ENCODE measurements around the gene INPP1.

The INPP1 gene

DNA sequence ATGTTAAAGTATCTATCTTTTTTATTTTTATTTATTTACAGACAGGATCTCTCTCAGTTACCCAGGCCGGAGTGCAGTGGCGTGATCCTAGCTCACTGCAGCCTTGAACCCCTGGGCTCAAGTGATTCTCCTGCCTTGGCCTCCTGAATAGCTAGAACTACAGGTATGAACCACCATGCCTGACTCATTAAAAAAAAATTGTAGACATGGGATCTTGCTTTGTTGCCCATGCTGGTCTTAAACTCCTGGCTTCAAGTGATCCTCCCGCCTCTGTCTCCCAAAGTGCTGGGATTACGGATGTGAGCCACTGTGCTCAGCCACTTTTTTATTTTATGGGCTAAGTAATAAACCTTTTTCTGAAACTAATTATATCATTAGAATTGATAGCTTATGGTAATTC, 71.9 kb downstream of the INPP1 start:
- DNase-seq (ENCODE audit: low read depth) = no peak
- no peak overlapping the region for H3K4me3 ChIP-seq (ENCODE audit: low read depth, low read length)
- TF ChIP-seq, protein P1, sequence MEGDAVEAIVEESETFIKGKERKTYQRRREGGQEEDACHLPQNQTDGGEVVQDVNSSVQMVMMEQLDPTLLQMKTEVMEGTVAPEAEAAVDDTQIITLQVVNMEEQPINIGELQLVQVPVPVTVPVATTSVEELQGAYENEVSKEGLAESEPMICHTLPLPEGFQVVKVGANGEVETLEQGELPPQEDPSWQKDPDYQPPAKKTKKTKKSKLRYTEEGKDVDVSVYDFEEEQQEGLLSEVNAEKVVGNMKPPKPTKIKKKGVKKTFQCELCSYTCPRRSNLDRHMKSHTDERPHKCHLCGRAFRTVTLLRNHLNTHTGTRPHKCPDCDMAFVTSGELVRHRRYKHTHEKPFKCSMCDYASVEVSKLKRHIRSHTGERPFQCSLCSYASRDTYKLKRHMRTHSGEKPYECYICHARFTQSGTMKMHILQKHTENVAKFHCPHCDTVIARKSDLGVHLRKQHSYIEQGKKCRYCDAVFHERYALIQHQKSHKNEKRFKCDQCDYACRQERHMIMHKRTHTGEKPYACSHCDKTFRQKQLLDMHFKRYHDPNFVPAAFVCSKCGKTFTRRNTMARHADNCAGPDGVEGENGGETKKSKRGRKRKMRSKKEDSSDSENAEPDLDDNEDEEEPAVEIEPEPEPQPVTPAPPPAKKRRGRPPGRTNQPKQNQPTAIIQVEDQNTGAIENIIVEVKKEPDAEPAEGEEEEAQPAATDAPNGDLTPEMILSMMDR (IDR thresholded peaks at IDR 0.05; ENCODE audit: insufficient read depth, low read depth, low read length, missing control alignments) = no peak

DNA sequence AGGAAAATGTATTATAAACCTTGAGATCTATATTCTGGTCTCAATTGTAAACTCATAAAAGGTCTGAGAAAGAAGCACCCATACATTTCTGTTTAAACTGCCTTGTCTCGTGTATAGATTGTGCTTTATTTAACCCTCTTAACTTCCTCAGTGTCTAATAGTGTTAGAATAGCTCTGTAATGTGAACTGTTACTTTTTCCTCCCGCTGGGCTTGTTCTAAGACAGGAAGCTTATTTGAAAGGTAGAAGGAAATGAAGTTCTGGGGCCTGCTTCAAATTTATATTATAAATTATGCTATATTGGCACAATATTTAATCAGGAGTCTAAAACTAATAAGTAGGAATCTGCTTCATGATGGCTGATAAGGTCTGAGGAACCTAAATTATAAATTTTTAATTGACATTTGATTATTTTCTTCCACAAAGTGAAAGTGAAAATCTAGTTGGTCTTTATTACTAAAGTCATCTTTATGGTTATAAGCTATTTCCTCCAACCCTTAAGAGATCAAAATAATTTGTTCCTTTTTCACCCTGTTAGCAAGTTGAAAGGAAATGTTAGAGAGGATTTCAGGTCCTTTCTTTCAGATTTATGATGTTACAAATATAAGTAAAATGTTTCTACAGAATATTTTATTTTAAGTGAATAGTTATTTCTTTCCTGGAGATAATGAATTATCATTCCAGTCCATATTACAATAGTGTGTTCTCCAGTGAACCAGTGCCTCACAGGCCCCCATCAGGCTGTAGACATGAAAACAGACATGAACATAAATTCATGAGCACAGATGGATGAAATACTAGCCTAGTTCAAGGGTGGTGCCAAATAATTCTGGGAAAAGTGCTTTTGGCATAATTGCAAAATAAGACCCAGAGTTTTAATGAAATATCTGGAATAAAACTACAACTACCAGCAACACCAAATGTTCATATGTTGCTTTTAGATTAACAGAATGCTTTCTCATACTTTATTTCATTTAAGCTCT, 72.7 kb downstream of the INPP1 start:
- DNase-seq (ENCODE audit: low read depth) = peak; percentile 43
- TF ChIP-seq, protein P1 (IDR thresholded peaks at IDR 0.05; ENCODE audit: insufficient read depth, low read depth, low read length, missing control alignments) = no peak
- H3K4me3 ChIP-seq (ENCODE audit: low read depth, low read length) = peak overlapping the region; percentile 40

DNA sequence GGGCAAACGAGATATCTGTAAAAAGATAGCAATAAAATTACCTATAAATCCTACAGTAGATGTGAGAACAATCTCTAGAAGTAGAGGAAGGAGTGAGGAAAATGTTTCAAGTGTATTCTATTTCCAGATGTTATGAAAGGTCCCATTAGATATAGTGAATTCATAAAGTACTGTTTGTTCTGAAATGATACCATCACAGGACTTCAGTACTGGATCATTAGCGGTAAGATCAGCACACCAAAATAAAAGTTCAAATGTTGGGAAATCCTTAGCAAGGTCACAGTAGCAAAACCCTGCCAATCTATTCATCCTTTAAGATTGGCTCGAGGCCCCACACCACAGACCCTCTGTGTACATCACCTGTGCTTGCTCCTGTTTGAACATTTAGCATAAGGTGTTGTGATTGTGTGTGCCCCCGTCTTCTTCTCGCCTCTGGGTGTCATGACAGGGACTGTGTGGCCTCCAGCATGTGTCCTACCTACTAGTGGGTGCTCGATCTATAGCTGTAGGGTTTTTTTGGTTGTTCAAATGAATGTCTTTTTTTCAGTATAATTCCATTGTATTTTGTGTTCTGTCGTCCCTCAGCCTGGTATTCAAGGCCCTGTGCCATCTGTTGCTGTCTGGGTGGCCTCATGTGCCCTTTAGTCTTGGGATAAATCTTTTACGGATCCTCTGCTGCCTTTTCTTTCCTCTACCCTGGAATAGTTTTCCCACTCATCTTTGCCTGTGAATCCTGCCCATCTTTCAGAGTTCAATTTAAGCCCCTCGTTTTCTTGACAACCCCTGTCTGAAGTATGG, 73.9 kb downstream of the INPP1 start:
- DNase-seq (ENCODE audit: low read depth) = no peak
- H3K4me3 ChIP-seq (ENCODE audit: low read depth, low read length) = no peak overlapping the region
- TF ChIP-seq, protein P1 (IDR thresholded peaks at IDR 0.05; ENCODE audit: insufficient read depth, low read depth, low read length, missing control alignments) = no peak

DNA sequence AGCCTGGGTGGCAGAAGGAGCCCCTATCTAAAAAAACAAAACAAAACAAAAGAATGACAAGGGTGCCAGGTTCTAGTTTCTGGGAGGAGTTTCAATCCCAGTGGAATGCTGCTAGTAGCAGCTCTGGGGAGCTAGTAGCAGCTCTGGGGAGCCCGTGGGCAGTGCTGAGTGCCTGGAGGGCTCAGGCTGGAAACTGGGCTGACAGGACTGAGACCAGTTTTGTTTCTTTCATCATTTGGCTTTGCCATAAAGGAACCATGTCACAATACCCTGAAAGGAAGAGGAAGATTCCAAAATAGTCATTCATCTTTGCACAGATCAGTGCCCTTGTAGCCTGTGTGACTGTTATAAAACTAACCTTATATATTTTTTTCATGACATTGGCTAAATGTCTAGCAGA, 75.3 kb downstream of the INPP1 start:
- no peak overlapping the region for H3K4me3 ChIP-seq (ENCODE audit: low read depth, low read length)
- TF ChIP-seq, protein P1 (IDR thresholded peaks at IDR 0.05; ENCODE audit: insufficient read depth, low read depth, low read length, missing control alignments) = no peak
- DNase-seq (ENCODE audit: low read depth) = no peak

DNA sequence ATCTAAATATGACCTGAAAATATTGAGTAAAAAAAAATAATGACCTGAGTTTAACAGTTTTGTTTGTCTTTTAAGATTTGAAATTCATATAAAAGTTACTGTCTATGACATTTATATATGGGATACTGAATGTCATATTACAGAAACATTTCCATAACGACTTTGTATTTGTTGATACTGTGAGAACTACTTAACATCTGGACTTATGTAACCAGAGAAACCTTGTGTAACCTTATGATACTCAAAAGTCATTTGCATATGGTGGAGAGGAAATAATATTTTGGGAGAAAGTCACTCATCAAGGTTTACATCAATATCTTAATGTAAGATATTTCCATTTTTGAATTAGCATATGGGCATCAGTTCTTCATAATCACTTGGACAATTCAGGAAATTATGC, 77.4 kb downstream of the INPP1 start:
- H3K4me3 ChIP-seq (ENCODE audit: low read depth, low read length) = no peak overlapping the region
- no peak for DNase-seq (ENCODE audit: low read depth)
- TF ChIP-seq, protein P1 (IDR thresholded peaks at IDR 0.05; ENCODE audit: insufficient read depth, low read depth, low read length, missing control alignments) = no peak
